Measurements from ENCODE around the gene MTCH1.

MTCH1 gene

DNA sequence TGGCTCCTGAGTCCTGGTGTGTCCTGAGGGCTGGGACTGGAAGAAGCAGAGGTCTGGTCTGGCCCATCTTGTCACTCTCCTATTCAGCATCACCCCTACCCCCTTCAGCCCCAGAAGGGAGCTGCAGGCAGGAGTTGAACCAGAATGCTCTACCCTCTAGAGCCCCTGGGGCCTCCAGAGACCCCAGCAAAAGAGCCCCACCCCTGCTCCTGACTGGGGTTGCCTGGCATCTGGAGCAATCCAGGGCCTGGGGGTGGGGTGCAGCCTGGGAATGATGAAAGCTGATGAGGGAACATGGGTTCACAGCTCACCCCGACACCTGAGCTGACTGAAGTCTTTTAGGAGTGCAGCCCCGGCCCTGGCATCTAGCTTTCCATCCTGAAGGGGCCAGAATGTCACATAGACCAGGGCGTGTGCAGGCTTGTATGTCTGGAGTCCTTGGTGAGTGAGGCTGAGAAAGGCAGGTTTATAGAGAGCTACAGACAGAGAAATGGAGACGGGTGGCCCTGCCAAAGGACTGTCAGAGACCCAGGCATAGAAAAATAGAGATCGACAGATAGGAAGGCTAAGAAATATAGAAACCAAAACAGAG, 31.7 kb upstream of the MTCH1 start:
- DNase-seq: no peak

DNA sequence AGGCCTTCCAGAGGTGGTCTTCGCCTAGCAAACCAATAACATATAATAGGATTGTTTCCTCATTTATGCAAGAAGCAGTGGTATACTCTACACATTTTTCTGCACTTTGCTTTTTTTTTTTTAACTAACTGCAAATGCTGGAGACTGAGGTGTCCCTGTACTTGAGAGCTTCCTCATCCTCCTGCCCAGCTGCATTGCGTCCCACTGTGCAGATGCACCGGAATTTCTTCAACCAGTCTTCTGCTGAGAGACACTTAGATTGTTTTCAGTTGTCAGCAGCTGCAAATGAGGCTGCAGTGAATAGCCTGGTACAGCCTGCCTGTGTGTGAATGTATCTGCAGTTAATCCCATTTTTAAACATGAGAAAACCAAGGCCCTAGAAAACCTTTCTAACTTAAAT, 31.0 kb upstream of the MTCH1 start:
- no peak for DNase-seq

DNA sequence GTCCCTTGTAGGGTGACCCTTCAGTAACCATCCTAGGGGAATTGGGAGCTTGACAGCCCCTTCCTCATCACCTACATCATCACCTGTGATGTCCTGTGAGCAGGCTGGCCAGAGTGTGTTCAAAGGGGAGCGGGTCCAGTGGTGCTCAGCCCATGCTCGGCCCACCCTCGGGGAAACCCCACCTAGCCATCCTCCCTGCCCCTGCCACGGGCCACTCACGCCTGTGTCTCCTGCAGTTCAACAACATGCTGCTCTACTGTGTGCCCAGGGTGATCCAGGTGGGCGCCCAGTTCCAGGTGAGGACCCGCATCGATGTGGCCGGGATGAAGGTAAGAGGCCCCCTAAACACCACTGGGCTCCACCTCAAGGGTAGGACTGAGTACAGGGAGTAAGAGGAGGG, 29.5 kb upstream of the MTCH1 start:
- no peak for DNase-seq

DNA sequence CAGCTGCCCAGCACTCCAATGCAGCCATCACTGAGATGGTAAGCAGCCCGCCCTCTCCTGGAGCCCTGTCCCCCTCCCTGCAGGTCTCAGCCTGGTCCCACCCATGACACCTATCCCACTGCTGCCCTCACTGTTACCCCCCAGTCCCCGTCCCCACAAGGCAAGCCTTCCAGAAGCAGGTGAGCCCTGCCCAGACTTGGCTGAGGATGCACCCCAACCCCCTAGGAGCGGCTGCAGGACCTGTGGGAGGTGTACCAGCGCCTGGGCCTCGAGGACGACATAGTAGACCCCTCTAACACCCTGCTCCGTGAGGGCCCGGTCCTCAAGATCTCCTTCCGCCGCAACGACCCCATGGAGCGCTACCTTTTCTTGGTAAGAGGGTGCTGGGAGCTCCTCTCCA, 28.7 kb upstream of the MTCH1 start:
- DNase-seq: no peak

DNA sequence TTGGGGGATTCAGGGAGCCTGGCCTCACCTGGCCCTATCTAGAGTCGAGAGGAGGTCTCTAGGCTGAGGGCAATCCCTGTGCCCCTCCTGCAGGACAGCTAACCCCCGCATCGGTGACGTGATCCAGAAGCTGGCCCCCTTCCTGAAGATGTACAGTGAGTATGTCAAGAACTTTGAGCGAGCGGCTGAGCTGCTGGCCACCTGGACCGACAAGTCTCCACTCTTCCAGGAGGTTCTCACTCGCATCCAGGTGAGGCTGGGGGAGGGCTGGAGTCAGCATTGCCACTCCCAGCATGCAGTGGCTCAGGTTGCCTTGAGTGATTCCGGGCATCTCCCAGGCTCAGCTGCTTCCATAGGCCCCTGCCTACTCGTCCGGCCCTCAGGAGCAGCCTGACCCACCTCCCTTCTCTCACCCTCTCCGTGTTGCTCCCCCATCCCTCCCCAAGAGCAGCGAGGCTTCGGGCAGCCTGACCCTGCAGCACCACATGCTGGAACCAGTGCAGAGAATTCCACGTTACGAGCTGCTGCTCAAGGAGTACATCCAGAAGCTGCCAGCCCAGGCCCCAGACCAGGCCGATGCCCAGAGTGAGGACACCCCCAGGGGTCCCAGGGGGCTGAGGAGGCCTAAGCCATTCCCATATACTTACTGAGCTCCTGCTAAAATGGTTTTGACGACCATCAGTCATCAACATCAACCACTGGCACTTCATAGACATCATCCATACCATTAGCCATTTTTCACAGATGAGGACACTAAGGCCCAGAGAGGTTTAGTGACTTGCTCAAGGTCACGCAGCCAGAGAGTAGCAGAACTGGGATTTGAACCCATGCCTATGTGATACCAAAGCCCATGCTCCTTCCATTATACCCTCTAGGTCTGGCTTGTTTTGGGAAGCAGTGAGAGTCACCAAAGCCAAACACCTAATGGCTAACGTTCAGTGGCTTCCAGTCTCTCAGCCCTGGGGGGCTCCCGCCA, 27.8 kb upstream of the MTCH1 start:
- DNase-seq: no peak

DNA sequence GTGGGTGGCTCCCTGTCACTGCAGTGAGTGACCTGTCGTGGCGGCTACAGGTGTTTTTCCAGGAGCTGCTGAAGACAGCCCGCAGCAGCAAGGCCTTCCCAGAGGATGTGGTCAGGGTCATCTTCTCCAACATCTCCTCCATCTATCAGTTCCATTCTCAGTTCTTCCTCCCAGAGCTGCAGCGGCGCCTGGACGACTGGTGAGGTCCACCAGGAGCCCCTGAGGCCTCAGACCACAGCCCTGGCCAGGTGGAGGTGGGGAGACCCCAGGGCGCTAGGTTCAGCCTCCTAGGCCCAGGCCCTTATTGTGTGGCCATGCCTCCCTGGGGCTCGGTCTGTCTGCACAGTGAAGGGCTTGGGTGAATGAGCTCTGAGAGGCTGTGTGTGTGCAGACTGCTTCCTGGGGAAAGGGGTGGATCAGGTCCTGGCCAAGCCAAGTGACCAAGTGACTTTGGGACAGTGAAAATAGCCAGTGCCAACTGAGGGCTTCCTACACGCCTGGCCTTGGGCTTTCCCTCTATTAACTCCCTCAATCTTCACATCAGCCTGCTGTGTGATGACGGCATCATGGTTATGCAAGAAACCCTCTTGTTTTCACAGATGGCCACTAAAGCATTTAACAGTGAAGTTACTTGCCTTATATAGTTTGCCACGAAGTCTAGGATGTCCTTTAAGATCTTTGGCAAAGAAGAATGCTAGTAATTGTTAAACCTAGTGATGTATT, 25.8 kb upstream of the MTCH1 start:
- DNase-seq: no peak

DNA sequence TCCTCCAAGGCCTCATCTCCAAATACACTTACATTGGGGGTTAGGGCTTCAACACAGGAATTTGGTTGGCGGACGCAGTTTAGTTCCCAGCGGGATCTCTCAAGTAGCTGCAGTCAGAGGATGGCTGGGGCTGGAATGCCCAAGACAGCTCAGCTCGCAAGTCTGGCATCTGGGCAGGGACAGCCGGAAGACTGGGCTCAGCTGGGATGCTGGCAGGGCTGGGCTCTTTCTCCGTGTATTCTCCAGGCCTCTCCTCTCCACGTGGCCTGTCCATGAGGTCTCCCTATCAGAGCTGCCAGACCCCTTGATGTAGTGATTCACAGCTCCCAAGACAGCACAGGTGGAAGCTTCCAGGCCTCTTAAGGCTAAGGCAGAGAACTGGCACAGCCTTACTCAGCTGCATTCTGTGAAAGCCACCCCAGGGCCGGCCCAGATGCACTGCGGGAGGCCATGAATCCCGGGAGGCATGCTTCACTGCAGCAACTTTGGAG, 24.5 kb upstream of the MTCH1 start:
- no peak for DNase-seq

DNA sequence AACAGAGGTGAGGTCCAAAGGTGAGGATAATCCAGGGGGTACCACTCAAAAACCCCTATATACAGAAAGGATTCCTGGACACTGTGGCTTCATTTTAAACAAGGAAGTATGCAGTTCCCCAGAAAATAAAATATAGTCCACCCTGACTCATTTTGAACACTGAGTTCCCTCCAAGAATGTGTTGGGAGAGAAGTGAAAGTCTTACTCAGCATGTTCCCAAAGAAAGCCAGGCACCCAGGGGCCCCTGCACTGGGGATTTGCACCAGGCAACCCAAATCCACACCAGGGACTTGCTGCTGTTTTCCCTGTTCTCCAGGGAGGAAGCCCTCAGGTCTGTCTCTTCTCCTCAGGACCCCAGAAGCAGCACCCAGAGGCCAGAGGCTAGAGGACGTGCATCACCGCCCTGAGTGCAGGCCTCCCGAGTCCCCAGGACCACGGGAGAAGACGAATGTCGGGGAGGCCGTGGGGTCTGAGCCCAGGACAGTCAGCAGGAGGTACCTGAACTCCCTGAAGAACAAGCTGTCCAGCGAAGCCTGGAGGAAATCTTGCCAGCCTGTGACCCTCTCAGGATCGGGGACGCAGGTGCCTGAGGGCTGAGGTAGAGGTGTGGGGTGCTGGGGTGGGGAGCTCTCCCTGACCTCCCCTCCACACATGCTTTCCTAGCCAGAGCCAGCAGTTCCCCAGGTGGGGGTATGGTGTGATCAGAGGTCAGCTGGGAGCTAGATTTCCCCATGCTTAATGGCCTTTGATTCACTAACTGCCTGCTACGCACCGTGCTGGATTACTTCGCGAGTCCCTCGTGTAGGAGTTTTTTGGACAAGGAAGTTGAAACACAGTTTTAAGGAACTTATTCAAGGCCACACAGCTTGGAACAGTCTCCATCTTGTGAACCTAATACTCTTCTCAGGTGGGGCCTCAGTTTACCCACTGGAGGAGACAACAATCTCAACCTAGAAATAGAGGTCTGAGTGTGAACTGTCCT, 22.8 kb upstream of the MTCH1 start:
- no peak for DNase-seq

DNA sequence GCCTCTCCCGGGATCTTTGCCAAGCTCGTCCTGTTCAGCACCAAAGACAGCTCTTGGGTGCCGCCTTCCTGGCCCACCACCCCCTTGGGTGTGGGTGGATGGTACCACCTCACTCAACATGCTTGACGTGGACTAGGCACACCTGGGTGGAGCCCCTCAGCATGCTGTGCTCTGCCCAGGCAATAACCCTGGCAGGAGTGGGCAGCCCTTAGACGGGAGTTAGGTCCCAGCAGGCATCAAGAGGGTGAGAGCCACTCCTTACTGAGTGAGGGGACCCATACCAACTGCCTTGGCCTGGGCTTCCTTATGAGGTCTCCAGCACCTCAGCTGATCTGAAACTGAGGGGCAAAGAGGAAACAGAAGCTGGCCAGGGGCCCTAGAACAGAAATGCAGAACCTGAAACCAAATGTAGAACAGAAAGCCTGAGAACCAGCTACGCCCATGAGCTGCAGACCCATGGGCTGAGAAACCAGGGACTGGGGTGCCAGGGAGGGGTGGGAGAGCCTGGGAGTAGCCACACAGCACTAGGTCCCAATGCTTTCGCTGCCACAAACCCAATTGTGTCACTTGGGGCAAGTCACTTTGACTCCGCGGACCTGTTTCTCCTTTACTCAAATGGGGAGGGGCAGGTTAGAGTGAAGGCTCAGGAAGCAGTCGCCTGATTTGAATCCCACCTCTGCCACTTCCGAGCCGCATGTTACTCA, 21.5 kb upstream of the MTCH1 start:
- DNase-seq: no peak

DNA sequence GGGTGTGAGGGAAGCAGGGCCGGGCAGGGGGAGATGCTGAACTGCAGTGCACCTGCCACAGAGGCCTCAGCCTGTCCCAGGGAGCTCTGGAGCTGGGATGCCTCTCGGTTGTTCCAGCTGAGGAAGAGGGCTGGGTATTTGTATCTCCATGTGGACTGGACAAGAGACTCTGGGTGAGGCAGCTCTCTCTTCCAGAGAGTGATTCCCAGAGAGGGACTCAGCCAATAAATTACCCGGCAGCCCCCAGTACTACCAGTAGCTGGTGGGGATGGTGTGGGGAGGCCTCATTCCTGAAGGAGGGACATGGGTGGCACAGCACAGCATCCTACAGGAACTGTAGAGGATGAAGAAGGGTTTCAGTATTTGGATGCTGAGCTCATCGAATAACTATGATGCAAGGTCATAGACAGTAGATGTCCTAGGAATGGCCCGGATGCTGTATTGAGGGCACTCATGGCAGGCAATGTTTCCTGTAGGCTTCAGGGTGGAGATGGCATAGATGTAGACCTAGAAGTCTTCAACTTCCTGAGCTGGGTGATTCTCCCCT, 20.9 kb upstream of the MTCH1 start:
- no peak for DNase-seq

DNA sequence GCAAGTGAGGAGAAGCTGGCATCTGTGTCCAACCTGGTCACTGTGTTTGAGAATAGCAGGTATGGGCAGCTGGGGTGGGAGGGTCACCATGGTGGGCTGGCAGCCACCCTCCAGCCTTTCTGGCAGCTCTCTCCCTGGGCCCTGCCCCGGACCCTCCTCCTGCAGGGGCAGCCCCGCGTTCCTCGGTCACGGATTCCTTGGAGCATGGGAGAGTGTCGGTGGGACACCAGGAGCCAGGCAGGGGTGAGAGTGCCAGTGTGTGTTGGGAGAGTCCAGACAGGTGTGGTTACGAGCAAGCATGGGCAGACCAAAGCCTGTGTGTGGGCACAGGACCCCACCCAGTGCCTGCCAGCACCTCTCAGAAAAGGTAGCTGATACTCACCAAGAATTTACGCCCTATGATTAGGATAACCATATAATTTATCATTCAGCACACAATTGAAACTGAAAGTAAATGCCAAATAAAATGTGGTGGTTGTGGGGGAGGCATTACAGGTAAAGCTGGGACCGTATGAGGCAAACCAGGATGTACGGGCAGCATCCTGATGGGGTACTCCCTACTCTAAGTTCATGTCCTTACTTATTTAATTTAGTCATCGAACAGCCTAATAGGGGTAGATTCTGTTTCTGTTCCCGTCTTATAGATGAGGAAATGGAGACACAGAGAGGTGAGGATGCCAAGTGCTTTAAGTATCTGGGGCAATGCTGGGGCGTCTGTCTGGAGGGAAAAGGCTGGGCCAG, 20.0 kb upstream of the MTCH1 start:
- DNase-seq: no peak

DNA sequence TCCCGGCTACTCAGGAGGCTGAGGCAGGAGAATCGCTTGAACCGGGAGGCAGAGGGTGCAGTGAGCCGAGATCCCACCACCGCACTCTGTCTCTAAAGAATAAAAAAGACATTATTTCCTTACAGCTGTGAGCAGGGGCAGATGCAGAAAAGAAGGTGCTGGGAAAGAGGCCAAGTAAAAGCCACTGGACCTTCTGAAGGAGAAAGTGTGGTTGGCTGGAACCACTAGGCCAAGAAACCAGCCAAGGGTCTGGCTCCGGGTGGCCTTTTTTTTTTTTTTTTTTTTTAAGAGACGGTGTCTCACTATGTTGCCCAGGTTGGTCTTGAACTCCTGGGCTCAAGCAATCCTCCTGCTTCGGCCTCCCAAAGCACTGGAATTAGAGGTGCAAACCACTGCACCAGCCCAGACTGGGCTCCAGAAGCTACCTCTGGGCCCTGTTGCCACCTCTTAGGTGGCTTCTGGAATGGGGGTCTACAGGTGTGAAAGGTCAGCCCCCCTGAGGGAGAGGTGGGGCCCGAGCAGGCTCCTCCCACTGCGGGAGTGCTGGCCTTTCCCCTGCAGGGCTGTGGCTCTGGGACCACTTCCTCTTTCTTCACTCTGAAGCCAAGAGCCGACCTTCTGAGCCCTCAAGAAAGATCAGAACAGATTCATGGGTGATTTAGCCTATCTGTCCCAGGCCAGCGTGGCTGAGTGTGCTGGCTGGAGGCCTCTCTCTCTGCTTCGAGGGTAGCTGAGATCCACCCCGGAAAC, 19.2 kb upstream of the MTCH1 start, which contains the start of gene FGD2:
Gene FGD2 (plus strand): TSS at position 595 of the 750 bp plus-strand sequence. CDS start 163 bp downstream, outside the sequence.
- no peak for DNase-seq

DNA sequence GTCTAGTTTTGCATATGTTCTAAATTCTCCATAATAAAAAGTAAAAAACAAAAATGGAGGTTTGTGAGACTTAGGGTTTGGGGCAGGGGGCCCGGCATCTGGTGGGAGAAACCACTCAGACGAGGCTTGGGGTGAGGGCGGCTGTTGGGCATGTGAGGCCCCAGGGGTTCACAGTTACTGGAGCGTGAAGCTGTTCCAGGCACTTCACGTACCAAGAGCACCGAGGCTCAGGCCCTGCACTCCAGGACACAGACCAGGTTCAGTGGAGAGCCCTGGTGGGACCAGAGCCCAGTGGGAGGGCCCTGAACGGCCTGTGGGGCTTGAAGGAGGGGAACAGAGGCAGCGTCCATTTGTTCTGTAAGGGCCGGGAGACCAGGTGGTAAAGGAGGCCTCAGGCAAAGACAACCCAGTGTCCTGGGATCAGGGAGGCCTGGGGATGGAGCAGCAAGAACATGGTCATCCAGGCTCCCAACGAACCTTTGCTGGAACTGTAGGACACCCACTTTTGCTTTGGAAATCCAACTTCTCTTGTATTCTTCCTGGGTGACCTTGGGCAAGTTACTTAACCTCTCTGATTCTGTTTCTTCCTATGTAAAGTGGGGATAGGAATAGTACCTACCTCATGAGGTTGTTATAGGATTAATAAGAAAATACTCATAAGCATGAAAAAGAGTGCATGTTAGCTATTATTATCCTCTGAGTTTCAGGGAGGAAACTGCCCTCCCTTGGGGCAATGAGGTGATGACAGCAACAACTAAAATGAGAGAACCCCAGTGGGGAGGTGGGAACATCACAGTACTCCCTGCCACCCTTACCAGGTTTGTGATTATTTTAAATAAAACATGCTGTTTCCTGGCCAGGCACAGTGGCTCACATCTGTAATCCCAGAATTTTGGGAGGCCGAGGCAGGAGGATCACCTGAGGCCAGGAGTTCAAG, 18.3 kb upstream of the MTCH1 start:
- no peak for DNase-seq

DNA sequence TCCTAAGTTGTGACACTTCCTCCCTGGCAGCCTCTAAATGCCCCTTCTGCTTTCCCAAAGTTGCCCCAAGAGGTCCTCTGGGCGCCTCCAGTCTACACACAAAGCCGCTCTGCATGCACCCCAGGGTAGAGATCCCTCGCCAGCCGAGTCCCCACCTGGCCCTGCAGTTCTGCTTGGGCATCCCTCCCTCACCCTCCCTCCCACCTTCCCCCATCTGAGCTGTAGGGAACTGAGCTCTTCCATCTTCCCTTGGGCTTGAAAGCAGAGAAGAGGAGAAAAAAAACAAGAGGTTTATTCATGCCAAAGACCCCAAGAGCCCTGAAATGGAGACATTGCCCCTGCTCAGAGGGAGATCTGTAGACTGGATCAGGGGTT, 13.7 kb upstream of the MTCH1 start:
- DNase-seq: no peak

DNA sequence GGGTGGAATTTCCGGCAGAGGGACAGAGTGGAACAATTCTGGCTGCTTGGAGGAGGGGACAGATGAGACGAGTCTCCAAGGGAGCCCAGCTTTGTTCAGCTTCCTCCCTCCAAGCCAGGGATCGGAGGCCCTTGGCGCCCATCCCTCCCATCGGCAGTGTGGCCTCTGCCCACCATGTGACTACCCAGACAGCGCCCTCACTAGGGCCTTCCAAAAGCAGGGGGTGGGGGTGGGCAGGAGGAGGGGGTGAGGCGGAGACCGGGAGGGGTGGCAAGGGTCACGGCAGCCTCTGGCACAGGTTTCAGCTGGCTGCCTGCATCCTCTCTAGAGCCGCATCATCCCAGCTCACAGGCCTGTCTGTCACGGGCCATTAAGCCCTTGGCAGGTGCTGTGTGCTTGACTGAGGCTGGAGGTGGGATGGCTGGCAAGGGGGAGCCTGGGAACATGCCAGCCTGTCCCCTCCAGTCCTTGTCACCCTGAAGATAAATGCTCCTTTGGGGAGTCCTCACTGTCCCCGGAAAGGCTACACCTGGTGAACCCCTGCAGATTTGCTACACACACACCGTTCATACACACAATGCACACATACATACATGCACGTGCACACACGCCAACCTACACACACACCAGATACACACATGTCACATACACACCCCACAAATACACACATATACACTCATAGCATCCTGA, 13.2 kb upstream of the MTCH1 start:
- DNase-seq: no peak

DNA sequence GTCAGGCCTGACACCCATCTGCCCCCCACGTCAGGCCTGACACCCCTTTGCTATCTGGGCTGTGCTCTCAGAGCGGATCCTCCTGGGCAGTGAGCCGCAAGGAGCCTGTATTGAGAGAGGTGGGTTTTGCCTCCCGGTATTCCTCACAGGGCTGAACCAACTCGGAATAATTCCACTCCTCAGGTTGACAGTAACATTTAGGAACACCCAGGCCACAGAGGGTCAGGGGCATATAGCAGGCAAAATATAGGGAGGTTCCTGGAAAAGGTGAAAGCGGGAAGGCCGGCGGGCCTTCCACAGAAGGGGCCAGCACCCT, 12.7 kb upstream of the MTCH1 start:
- DNase-seq: no peak

DNA sequence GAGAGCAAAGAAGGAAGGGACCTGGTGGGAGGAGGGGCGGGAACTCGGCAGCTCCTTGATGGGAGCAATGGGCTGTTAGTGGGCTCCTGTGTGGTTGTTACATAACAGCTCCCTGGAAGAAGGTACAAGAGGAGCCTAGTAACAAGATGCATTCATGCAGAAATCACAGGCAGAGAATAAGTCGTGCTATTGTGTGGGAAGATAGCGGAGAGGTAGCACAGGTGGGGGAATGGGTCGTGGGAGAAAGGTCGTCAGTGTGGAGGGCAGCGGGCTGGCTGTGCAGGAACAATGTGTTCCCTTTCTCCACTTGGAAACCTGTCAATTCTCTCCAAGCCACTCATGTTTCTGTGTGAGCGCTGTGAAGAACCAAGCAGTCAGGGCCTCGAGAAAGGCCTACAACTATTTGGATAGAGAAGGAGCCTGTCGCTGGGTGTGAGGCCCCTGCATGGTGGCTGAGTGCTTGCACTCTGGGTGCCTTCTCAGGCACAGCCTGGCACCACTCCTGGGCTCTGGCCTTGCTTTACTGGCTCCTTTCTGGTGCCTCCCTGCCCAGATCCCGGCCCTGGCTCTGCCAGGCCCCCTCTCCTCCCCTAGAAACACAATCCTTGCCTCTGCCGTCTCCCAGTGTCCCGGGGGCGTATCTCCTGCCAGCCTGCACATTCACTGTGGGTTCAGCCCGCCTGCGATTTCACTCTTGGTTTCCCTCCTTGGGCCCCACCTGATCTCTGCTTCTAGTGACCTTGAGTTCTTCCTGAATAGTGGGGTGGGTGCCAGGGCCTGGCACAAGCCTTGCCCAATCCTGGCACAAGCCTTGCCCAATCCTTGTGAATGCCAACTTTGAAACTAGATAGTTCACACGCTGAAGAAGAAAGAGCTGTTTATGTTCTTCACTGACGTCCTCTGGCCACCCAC, 12.1 kb upstream of the MTCH1 start:
- no peak for DNase-seq

All from stimulated activated CD4-positive, alpha-beta T cell treated with anti-CD3 and anti-CD28 coated beads, Interleukin-2, amount 100 ng/mL, for 24 hours (primary cell).